HPDE6-E6E7 (cell line): Measurements from ENCODE around the gene TMEM35A.
A peak's percentile ranks its signal among the peaks of the same experiment; 100 is the strongest.
"Not testable (repeated sequence)": the region's sequence is repeated elsewhere in the genome, so short reads cannot be mapped to it uniquely, and the experiment has no call there.

Experiments
- DNase-seq: peaks from one replicate; pipeline ENCODE4 v3.0.0; 2011; ENCODE audit warnings: missing footprints; ENCODE audit errors: extremely low spot score

TMEM35A gene

GRCh38 chrX:101078716-101079598 is at the start of gene TMEM35A:
Gene TMEM35A, plus strand, starts transcription at chrX:101078879. Its CDS starts 124 bp downstream, at chrX:101079003.
- no peak for DNase-seq

- no peak for DNase-seq
Measured at GRCh38 chrX:101029665-101030064, 49.0 kb upstream of the TMEM35A start.

- DNase-seq: no peak
Measured at GRCh38 chrX:101037231-101037630, 41.4 kb upstream of the TMEM35A start.

GRCh38 chrX:101040197-101040596 is 38.5 kb upstream of the TMEM35A start:
- DNase-seq: no peak

GRCh38 chrX:101051153-101051548 is 27.5 kb upstream of the TMEM35A start:
- DNase-seq: peak; percentile 1

GRCh38 chrX:101051549-101052302 is 27.0 kb upstream of the TMEM35A start, which contains the start of gene TRMT2B:
Gene TRMT2B, minus strand, starts transcription at chrX:101052111. Its CDS starts 9,822 bp downstream, at chrX:101042289.
- DNase-seq: peak; percentile 59

- not testable (repeated sequence) for DNase-seq
Measured at GRCh38 chrX:101056551-101056950, 22.1 kb upstream of the TMEM35A start.

- DNase-seq: peak; percentile 44
Measured at GRCh38 chrX:101057093-101057714, 21.5 kb upstream of the TMEM35A start.

GRCh38 chrX:101062176-101062575 is 16.5 kb upstream of the TMEM35A start:
- DNase-seq: no peak

GRCh38 chrX:101071582-101071981 is 7.1 kb upstream of the TMEM35A start:
- DNase-seq: no peak

GRCh38 chrX:101079736-101080270 is 1.1 kb downstream of the TMEM35A start:
- no peak for DNase-seq

GRCh38 chrX:101080326-101081124 is 1.8 kb downstream of the TMEM35A start:
- DNase-seq: no peak

GRCh38 chrX:101081231-101081630 is 2.6 kb downstream of the TMEM35A start:
- DNase-seq: no peak

GRCh38 chrX:101091817-101092216 is 13.1 kb downstream of the TMEM35A start:
- DNase-seq: no peak

- DNase-seq: peak; percentile 86
Measured at GRCh38 chrX:101097546-101098453, 19.1 kb downstream of the TMEM35A start, which contains the start of gene CENPI. Gene CENPI, plus strand, starts transcription at chrX:101098204. Its CDS starts 2,867 bp downstream, at chrX:101101071.

GRCh38 chrX:101108284-101108683 is 29.6 kb downstream of the TMEM35A start:
- no peak for DNase-seq

GRCh38 chrX:101117701-101118100 is 39.0 kb downstream of the TMEM35A start:
- no peak for DNase-seq

- no peak for DNase-seq
Measured at GRCh38 chrX:101136235-101136634, 57.6 kb downstream of the TMEM35A start.
